ENCODE results near the gene SAV1.
"Not testable (repeated sequence)": the region's sequence is repeated elsewhere in the genome, so short reads cannot be mapped to it uniquely, and the experiment has no call there.

The SAV1 gene

DNA sequence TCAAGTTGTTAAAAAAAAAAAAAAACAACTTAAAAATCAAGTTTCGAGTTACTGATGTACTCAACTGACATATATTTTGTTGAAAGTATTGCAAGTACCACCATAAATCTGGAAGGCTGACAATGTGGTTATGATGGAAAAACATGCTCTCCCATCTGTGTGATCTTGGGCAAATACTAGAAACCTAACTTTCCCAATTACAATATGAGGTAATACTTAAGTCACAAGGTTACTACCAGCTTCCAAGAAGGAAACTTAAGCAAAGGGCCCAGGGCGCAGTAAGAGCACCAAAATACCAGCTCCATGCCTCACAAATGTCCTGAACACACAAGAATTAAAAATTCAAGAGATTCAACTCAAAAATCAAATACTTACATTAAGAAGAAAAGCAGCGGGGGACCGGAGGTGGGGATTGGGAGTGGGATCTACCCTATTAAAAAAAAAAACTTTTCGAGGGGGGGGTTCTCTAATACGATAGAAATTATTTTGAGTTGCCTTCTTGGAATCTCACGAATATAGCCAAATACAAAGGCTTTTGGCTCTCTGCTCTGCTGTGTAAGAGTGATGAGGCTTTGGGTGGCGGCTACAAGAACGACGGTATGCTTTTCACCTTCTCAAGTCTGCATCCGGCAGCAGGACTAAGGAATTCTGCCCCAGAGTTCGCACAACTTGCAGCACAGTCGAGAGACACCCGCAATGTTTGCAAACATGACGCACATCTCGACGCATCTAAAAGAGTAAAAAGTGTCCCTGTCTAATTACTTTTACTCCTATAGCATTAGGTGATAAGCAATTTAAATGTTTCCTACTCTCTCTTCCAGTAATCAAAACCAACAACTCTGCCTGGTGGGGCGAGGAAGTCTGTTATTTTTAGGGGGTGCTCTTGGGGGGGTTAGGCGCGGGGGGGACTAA is 1.1 kb downstream of the SAV1 start:
- TF ChIP-seq, protein P1, sequence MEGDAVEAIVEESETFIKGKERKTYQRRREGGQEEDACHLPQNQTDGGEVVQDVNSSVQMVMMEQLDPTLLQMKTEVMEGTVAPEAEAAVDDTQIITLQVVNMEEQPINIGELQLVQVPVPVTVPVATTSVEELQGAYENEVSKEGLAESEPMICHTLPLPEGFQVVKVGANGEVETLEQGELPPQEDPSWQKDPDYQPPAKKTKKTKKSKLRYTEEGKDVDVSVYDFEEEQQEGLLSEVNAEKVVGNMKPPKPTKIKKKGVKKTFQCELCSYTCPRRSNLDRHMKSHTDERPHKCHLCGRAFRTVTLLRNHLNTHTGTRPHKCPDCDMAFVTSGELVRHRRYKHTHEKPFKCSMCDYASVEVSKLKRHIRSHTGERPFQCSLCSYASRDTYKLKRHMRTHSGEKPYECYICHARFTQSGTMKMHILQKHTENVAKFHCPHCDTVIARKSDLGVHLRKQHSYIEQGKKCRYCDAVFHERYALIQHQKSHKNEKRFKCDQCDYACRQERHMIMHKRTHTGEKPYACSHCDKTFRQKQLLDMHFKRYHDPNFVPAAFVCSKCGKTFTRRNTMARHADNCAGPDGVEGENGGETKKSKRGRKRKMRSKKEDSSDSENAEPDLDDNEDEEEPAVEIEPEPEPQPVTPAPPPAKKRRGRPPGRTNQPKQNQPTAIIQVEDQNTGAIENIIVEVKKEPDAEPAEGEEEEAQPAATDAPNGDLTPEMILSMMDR (IDR thresholded peaks at IDR 0.05; ENCODE audit: control insufficient read depth, insufficient read depth, low read depth, low read length, missing control alignments) = no peak
- no peak for DNase-seq (ENCODE audit: low read depth)
- H3K4me3 ChIP-seq (ENCODE audit: control insufficient read depth, low read depth, low read length) = peak overlapping the region; percentile 79

DNA sequence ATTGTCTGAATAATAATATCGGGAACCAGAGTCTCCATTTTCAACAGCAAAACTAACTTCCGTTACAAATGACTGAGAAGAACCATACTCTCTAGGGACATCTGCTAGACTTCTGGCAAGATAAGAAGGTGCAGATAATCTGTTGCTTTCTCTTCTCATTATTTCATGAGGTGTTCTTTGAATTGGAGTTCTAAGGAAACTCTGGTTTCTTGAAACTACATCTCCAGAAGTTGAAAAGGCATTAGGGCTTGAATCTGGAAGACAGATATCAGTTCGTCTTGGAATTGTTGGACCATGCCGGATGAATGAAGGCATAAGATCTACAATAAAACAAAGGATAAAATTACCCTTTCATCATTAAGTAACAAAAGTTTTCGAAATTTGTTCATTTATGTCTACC is 2.8 kb downstream of the SAV1 start:
- DNase-seq (ENCODE audit: low read depth); H3K4me3 ChIP-seq (ENCODE audit: control insufficient read depth, low read depth, low read length): not testable (repeated sequence)

DNA sequence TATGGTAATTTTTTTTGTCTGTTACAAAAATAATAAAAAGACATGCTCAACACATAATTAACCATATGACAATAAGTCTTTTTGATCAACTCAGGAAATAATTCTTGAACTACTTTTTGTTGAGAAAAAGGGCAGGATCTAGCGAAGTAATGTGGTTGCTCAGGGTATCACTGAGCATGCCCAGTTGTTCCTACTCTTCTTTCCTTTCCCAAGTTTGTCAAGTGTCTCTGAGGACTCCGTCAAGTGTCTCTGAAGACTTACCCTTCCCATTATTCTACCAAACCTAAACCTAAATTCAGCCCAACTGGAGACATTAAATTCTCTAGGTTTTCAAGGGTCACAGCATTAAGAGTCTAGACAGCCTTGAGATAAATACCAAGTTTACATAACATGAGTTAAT is 3.5 kb downstream of the SAV1 start:
- H3K4me3 ChIP-seq (ENCODE audit: control insufficient read depth, low read depth, low read length); DNase-seq (ENCODE audit: low read depth): not testable (repeated sequence)

DNA sequence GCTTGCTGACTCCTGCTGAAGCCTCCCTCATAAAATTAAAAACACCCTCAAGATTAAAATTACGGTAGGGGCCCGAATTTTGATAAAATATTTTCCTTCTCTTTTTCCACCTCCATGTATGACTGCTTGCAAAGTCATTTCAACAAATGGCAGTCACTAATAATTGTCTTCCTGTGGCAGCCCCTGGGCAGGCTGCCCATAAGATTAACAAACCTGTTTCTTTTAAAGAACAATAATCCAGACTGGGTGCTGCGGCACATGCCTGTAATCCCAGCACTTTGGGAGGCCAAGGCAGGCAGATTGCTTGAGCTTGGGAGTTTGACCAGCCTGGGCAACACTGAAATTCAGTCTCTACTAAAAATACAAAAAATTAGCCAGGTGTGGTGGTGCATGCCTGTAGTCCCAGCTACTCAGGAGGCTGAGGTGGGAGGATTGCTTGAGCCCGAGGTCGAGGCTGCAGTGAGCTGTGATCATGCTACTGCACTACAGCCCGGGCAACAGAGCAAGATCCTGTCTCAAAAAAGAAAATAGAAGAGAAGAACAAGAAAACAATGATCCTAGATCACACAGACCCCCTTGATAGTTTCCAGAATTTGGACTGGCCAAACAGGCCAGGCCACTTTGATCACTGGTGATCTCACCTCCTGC is 8.7 kb downstream of the SAV1 start:
- TF ChIP-seq, protein P1 (IDR thresholded peaks at IDR 0.05; ENCODE audit: control insufficient read depth, insufficient read depth, low read depth, low read length, missing control alignments) = no peak
- no peak overlapping the region for H3K4me3 ChIP-seq (ENCODE audit: control insufficient read depth, low read depth, low read length)
- no peak for DNase-seq (ENCODE audit: low read depth)

DNA sequence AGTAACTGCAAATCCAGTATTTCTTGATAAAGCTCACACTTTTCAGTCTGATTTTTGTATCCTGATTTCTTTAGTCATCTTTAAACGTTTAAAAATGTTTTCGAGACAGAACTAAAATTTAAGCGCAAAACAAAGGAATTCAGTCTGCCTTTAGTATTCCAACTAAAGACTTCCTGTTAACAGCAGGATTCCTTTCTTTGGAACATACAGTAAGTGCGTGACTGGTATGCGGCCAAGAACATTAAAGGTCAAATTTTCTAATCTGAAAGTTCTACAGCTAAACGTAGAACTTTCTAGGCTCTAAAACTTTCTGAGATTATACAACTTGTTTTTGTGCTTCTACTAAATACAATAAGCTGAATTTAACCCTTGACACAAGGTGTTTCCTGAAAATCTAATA is 9.9 kb downstream of the SAV1 start:
- DNase-seq (ENCODE audit: low read depth) = no peak
- TF ChIP-seq, protein P1 (IDR thresholded peaks at IDR 0.05; ENCODE audit: control insufficient read depth, insufficient read depth, low read depth, low read length, missing control alignments) = no peak
- no peak overlapping the region for H3K4me3 ChIP-seq (ENCODE audit: control insufficient read depth, low read depth, low read length)

DNA sequence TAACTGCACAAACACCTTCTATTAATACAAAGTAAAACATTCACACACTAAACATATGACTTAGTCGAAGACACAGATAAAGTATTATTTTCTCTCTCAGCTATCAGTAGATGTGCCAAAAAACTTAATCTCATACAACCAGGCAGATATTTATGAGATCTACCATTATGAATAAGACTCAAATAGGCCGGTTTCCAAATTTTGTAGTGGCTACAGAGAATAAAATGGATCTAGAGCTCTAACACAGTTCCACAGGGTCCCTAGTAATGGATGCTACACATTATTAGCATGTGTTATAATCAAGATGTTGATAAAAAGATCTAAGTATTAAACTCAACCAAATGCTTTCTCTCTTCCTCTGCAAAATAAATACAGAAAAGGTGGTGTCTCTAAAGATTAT is 10.4 kb downstream of the SAV1 start:
- no peak overlapping the region for H3K4me3 ChIP-seq (ENCODE audit: control insufficient read depth, low read depth, low read length)
- no peak for DNase-seq (ENCODE audit: low read depth)
- TF ChIP-seq, protein P1 (IDR thresholded peaks at IDR 0.05; ENCODE audit: control insufficient read depth, insufficient read depth, low read depth, low read length, missing control alignments) = no peak

DNA sequence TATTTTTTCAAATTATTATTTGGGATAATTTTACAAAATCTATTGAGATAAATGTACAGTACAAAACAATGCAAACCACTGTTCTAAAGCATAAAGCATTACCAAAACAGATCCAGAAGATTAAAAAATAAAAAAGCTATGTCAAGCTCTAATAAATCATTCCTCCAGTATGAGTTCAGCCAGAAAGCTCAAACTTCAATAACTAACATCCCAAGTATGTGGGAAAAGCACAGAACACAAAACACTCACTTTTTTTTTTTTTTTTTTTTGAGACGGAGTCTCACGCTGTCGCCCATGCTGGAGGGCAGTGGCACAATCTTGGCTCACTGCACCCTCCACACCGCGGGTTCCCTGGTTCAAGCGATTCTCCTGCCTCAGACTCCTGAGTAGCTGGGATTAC is 11.3 kb downstream of the SAV1 start:
- TF ChIP-seq, protein P1 (IDR thresholded peaks at IDR 0.05; ENCODE audit: control insufficient read depth, insufficient read depth, low read depth, low read length, missing control alignments) = no peak
- no peak overlapping the region for H3K4me3 ChIP-seq (ENCODE audit: control insufficient read depth, low read depth, low read length)
- no peak for DNase-seq (ENCODE audit: low read depth)
